A549 (cell line): ENCODE data around the gene DIS3L2.

Experiments
- CBX2 ChIP-seq: fragments of 200-600 bp; sonication (generic); IDR thresholded peaks from 2 replicates; pipeline ENCODE4 v1.6.1; 2016; ENCODE audit warnings: low read depth, mild to moderate bottlenecking, borderline replicate concordance
- CEBPB ChIP-seq, 2 experiments: fragments of >200 bp in 1 of 2; sonication (Bioruptor Twin) in 1 of 2; formaldehyde crosslinking in 1 of 2; IDR thresholded peaks; 2 replicates each; pipeline ENCODE4 v1.6.1; 2012 to 2016
- CHD2 ChIP-seq: fragments of 150-350 bp; IDR thresholded peaks from 2 replicates; pipeline ENCODE4 v1.6.1; 2014; ENCODE audit warnings: low read length; ENCODE audit not compliant: partially characterized antibody
- EP300 ChIP-seq, 2 experiments: fragments of >200 bp; sonication (Bioruptor Twin); formaldehyde crosslinking; IDR thresholded peaks; 2 replicates in 1 of 2; 3 replicates in 1 of 2; pipeline ENCODE4 v1.6.1; 2016 to 2017
- HEYL ChIP-seq: fragments of 250-450 bp; sonication (Bioruptor Pico); IDR thresholded peaks from 2 replicates; pipeline ENCODE4 v1.8.0; 2021; ENCODE audit warnings: mild to moderate bottlenecking, moderate library complexity
- HOXB13 ChIP-seq: fragments of 250-450 bp; sonication (Bioruptor Pico); IDR thresholded peaks from 2 replicates; pipeline ENCODE4 v1.5.0; 2020; ENCODE audit warnings: low read depth, mild to moderate bottlenecking, moderate library complexity
- NR3C1 ChIP-seq: fragments of >200 bp; sonication (Bioruptor Twin); formaldehyde crosslinking; IDR thresholded peaks from 3 replicates; pipeline ENCODE4 v1.6.1; 2017
- PHF8 ChIP-seq: fragments of 200-600 bp; sonication (generic); IDR thresholded peaks from 2 replicates; pipeline ENCODE4 v1.6.1; 2016; ENCODE audit warnings: low read depth, mild to moderate bottlenecking, antibody characterized with exemption, moderate library complexity, borderline replicate concordance
- POLR2A ChIP-seq: IDR thresholded peaks from 2 replicates; pipeline ENCODE4 v1.6.1; 2012; ENCODE audit warnings: mild to moderate bottlenecking, low read length
- SREBF2 ChIP-seq: fragments of 450-650 bp; IDR thresholded peaks from 2 replicates; pipeline ENCODE4 v1.6.1; 2014; ENCODE audit warnings: mild to moderate bottlenecking, moderate library complexity
- TP53 ChIP-seq: fragments of 250-450 bp; sonication (Bioruptor Pico); IDR thresholded peaks from 2 replicates; pipeline ENCODE4 v1.5.0; 2021; ENCODE audit warnings: mild to moderate bottlenecking, moderate library complexity
- TF ChIP-seq, protein P1 (sequence below): fragments of >200 bp; sonication (Bioruptor Twin); formaldehyde crosslinking; IDR thresholded peaks from 3 replicates; pipeline ENCODE4 v1.5.1; 2016
- TF ChIP-seq, protein P2 (sequence below): fragments of 250-450 bp; sonication (Bioruptor Pico); IDR thresholded peaks from 2 replicates; pipeline ENCODE4 v1.5.0; 2021; ENCODE audit warnings: mild to moderate bottlenecking, moderate library complexity, borderline replicate concordance
- TF ChIP-seq, protein P3 (sequence below): IDR thresholded peaks from 2 replicates; pipeline ENCODE4 v1.6.1; 2012

DNA sequence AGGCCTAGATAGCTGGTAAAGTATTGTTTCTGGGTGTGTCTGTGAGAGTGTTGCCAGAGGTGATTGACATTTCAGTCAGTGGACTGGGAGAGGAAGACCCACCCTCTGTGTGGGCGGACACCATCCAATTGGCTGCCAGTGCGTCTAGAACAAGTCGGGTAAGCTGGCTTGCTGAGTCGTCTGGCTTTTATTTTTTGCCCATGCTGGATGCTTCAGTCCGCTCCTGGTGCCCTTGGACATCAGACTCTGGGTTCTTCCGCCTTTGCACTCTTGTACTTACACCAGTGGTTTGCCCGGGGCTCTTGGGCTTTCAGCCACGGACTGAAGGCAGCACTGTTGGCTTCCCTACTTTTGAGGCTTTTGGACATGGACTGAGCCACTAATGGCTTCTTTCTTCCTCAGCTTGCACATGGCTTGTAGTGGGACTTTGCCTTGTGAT lies 24.3 kb downstream of the DIS3L2 start:
- TF ChIP-seq, protein P1, sequence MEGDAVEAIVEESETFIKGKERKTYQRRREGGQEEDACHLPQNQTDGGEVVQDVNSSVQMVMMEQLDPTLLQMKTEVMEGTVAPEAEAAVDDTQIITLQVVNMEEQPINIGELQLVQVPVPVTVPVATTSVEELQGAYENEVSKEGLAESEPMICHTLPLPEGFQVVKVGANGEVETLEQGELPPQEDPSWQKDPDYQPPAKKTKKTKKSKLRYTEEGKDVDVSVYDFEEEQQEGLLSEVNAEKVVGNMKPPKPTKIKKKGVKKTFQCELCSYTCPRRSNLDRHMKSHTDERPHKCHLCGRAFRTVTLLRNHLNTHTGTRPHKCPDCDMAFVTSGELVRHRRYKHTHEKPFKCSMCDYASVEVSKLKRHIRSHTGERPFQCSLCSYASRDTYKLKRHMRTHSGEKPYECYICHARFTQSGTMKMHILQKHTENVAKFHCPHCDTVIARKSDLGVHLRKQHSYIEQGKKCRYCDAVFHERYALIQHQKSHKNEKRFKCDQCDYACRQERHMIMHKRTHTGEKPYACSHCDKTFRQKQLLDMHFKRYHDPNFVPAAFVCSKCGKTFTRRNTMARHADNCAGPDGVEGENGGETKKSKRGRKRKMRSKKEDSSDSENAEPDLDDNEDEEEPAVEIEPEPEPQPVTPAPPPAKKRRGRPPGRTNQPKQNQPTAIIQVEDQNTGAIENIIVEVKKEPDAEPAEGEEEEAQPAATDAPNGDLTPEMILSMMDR: no peak
- TF ChIP-seq HEYL (CRISPR knock-in tag) (no peak), POLR2A (no peak), CHD2 (no peak), HOXB13 (CRISPR knock-in tag) (no peak), EP300 (IDR thresholded peaks at IDR 0.05) (no peak), SREBF2 (no peak), PHF8 (no peak), CBX2 (no peak), CEBPB (IDR thresholded peaks at IDR 0.05) (no peak), NR3C1 (no peak), TP53 (CRISPR knock-in tag) (no peak)
- TF ChIP-seq, protein P2, sequence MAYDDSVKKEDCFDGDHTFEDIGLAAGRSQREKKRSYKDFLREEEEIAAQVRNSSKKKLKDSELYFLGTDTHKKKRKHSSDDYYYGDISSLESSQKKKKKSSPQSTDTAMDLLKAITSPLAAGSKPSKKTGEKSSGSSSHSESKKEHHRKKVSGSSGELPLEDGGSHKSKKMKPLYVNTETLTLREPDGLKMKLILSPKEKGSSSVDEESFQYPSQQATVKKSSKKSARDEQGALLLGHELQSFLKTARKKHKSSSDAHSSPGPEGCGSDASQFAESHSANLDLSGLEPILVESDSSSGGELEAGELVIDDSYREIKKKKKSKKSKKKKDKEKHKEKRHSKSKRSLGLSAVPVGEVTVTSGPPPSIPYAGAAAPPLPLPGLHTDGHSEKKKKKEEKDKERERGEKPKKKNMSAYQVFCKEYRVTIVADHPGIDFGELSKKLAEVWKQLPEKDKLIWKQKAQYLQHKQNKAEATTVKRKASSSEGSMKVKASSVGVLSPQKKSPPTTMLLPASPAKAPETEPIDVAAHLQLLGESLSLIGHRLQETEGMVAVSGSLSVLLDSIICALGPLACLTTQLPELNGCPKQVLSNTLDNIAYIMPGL (CRISPR knock-in tag): no peak
- TF ChIP-seq, protein P3, sequence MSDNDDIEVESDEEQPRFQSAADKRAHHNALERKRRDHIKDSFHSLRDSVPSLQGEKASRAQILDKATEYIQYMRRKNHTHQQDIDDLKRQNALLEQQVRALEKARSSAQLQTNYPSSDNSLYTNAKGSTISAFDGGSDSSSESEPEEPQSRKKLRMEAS: no peak
